G401.6 (cell line): ENCODE results near the gene ZNF518A.
"Not testable (repeated sequence)": the region's sequence is repeated elsewhere in the genome, so short reads cannot be mapped to it uniquely, and the experiment has no call there.

ENCODE experiments used
- FAIRE-seq: peaks from 2 replicates; lab custom pipeline; 2012; peaks lifted over from hg19 to GRCh38; lab: Jason Lieb, UNC

The ZNF518A gene

GRCh38 chr10:96133135-96133534 lies 3.0 kb downstream of the ZNF518A start:
- FAIRE-seq = no peak

DNA sequence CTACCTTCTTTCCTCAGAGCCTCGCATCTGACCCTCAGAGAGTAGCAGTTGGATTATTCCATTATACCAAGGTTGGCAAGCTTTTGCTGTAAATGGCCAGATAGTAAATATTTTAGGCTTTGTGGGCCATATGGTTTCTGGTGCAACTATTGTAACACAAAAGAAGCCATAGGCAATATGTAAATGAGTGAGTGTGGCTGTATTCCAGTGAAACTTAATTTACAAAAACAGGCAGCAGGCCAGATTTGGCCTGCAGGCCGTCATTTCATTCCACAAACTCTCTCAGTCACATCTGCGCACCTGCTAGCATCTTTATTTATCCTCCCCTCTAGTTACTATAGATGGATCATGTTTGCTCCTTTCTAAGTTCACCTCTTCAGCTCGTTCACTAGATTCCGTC lies 6.7 kb downstream of the ZNF518A start:
- FAIRE-seq = no peak

- no peak for FAIRE-seq
Observed at GRCh38 chr10:96137567-96137966, 7.5 kb downstream of the ZNF518A start.

- no peak for FAIRE-seq
Observed at GRCh38 chr10:96138102-96138501, 8.0 kb downstream of the ZNF518A start.

DNA sequence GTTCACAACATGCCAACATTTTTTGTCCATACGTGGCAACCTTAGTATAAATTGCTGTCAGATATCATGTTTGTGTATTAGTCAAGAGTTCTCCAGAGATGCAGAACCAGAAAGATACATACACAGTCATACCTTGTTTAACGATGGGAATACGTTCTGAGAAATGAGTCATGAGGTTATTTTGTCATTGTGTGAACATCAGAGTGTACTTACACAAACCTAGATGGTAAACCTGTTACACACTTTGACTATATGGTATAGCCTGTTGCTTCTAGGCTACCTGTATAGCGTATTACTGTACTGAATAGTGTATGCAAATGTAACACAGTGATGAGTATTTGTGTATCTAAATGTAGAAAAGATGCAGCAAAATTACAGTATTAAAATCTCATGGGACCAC lies 22.3 kb downstream of the ZNF518A start:
- no peak for FAIRE-seq

GRCh38 chr10:96153070-96153469 lies 23.0 kb downstream of the ZNF518A start:
- no peak for FAIRE-seq

DNA sequence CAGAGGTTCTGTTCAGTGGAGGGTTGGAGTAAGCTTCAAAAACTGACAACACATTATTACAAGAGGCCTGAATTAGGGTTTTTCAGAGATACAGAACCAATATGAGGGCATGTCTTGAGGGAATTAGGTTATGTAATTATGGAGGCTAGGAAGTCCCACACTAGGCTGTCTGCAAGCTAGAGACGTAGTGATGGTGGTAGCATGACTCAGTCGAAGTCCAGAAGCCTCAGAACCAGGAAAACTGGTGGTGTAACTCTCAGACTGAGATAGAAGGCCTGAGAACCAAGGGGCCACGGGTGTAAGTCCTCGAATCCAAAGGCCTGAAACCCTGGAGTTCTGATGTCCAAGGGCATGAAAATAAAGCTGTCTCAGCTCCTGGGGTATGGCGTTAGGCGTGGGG lies 35.6 kb downstream of the ZNF518A start:
- FAIRE-seq = no peak

GRCh38 chr10:96168546-96168945 lies 38.4 kb downstream of the ZNF518A start:
- no peak for FAIRE-seq

GRCh38 chr10:96170230-96170629 lies 40.1 kb downstream of the ZNF518A start:
- FAIRE-seq = no peak

GRCh38 chr10:96172666-96173065 lies 42.6 kb downstream of the ZNF518A start:
- no peak for FAIRE-seq

DNA sequence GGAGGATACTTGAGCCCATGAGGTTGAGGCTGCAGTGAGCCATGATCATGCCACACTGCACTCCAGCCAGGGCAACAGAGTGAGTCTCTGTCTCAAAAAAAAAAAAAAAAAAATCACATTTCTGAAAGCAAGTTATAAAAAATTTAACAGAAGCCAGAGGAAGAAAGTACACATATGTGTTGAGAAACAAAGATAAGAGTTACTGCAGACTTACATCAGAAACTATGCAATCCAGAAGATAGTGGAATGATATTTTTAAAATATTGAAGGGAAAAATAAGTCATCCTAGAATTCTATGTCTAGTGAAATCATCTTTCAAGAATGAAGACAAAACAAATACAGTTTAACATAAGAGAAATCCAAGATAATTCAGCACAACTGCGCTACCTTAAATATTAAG lies 46.9 kb downstream of the ZNF518A start:
- FAIRE-seq = no peak

DNA sequence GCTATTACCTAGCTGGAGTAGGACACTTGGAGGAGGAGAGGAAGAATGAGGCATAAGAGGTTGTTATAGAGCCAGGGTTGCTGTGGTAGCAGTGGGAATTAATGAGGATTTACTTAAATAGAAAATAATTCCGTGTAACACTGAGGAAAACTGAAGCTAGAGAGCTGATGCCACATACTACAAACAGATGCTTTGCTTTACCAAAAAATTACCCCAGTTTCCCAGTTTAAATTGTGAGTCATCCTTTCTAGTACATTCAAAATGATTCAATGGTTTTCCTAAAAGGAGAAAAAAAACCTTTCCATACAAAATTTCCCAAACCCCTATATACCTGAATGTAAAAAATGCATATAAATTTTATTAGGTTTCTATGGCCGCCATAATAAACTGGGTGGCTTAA lies 58.3 kb downstream of the ZNF518A start:
- no peak for FAIRE-seq

- no peak for FAIRE-seq
Observed at GRCh38 chr10:96188916-96189315, 58.8 kb downstream of the ZNF518A start.

- not testable (repeated sequence) for FAIRE-seq
Observed at GRCh38 chr10:96189505-96189904, 59.4 kb downstream of the ZNF518A start.

DNA sequence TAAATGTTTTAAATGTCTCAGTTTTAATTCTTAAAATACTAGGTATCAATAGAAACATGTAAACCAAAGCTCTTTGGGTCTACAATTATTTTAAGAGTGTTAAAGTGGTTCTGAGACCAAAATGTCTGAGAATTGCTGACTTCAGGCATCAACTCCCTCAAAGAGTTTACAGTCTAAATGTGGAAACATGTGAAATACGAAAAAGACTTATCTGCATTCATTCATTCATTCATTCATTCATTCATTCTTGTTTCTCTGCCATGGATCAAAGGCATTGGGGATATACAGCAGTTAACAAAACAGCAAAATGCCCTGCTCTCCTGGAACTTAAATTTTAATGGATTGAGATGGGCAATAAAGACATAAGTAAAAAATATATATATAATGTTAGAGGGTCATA lies 71.4 kb downstream of the ZNF518A start:
- no peak for FAIRE-seq

DNA sequence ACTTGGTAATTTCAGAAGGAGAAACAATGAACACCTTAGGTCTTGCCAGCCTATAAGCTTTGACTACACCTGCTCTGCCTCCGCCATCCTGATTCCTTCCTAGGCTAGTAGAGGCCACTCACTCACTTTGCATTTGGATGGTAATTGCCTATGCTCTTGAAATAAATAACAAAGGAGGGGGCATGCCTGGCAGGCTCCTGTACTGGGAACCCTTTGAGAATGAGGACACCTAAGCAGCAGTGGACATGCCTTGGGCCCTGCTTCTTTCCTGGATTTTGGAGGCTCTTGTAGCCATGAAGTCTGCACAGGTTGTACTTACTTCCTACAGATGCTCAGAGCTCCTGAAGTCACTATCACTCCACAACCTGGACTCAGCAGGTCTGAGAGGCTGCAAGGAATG lies 75.5 kb downstream of the ZNF518A start:
- FAIRE-seq = no peak

DNA sequence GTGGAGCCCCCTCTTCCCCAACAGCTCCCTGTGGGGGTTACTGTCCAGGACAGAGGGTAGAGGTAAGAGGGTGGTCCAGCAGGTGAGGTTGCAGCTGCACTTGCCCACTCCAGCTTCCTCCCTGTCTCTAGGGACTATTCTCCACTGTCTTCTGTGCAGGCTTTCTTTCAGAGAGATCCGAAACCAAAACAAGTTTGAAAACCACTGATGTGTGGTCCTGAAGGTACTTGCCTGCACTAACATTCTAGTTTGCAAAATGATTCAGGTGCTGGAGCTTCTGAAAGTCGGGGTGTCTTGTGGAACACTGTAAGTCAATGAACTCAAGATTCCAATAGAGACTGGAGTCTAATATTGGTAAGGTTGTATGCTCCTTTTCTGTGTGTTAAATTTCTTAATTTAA lies 78.2 kb downstream of the ZNF518A start:
- FAIRE-seq = no peak

- no peak for FAIRE-seq
Observed at GRCh38 chr10:96208946-96209345, 78.8 kb downstream of the ZNF518A start.

- no peak for FAIRE-seq
Observed at GRCh38 chr10:96211764-96212163, 81.7 kb downstream of the ZNF518A start.

GRCh38 chr10:96212911-96213310 lies 82.8 kb downstream of the ZNF518A start:
- no peak for FAIRE-seq
